Smooth muscle cell (in vitro differentiated cells): ENCODE measurements around the gene FCN1. TPM values are rescaled to one million over a fixed set of nuclear protein-coding genes. Genes with fewer than 3 reads are reported as not detected.

Experiments
- DNase-seq: peaks from one replicate; lab custom pipeline; 2025; ENCODE audit not compliant: unreplicated experiment; lab: John Stamatoyannopoulos, UW
- H2AFZ ChIP-seq: fragments of 200-600 bp; sonication (generic); 2 replicates; pipeline ENCODE4 v1.6.0; 2016; ENCODE audit warnings: antibody characterized with exemption, low read depth, mild to moderate bottlenecking
- H3F3A ChIP-seq: fragments of 200-600 bp; sonication (generic); 2 replicates; pipeline ENCODE4 v1.6.0; 2017; ENCODE audit warnings: antibody characterized with exemption, low read depth
- H3K27ac ChIP-seq: fragments of 200-600 bp; sonication (generic); 2 replicates; pipeline ENCODE4 v1.5.1; 2016; ENCODE audit warnings: low read depth, mild to moderate bottlenecking
- H3K27me3 ChIP-seq: fragments of 200-600 bp; sonication (generic); 2 replicates; pipeline ENCODE4 v1.6.1; 2016; ENCODE audit warnings: low read depth, mild to moderate bottlenecking
- H3K36me3 ChIP-seq: fragments of 200-600 bp; sonication (generic); 2 replicates; pipeline ENCODE4 v1.5.1; 2016; ENCODE audit warnings: low read depth
- H3K4me1 ChIP-seq: fragments of 200-600 bp; sonication (generic); 2 replicates; pipeline ENCODE4 v1.5.1; 2016; ENCODE audit warnings: low read depth
- H3K4me2 ChIP-seq: fragments of 200-600 bp; sonication (generic); 2 replicates; pipeline ENCODE4 v1.6.0; 2016; ENCODE audit warnings: mild to moderate bottlenecking
- H3K4me3 ChIP-seq: fragments of 200-600 bp; sonication (generic); 2 replicates; pipeline ENCODE4 v1.5.1; 2016; ENCODE audit warnings: mild to moderate bottlenecking
- H3K79me2 ChIP-seq: fragments of 200-600 bp; sonication (generic); 2 replicates; pipeline ENCODE4 v1.6.0; 2016; ENCODE audit warnings: low read depth, mild to moderate bottlenecking
- H3K9ac ChIP-seq: fragments of 200-600 bp; sonication (generic); 2 replicates; pipeline ENCODE4 v1.6.0; 2016; ENCODE audit warnings: low read depth
- H3K9me3 ChIP-seq: fragments of 200-600 bp; sonication (generic); replicated peaks from 2 replicates; pipeline ENCODE4 v1.5.1; 2016; ENCODE audit warnings: low read depth
- H4K20me1 ChIP-seq: fragments of 200-600 bp; sonication (generic); 2 replicates; pipeline ENCODE4 v1.6.0; 2016; ENCODE audit warnings: low read depth
- CTCF ChIP-seq: fragments of 200-600 bp; sonication (generic); IDR thresholded peaks from 2 replicates; pipeline ENCODE4 v1.5.1; 2017; ENCODE audit warnings: borderline replicate concordance, mild to moderate bottlenecking, antibody characterized with exemption; ENCODE audit not compliant: insufficient read depth, poor library complexity, severe bottlenecking
- WGBS: methylation state at CpG from one replicate; pipeline ENCODE4 v1.1.7; 2016; ENCODE audit warnings: low lambda C conversion rate; 5-methylcytosine and 5-hydroxymethylcytosine counted together
- polyA plus RNA-seq: library from polyadenylated mRNA; unstranded; fragments of >200 nt; fragmentation: Nextera tagmentation; extraction: Ambion mirVana; gene quantifications from 2 replicates; pipeline ENCODE4 v1.2.1, GENCODE V29; 2016
- total RNA-seq: library from RNA; depleted of rRNA; stranded (reverse); fragments of >200 nt; gene quantifications from 2 replicates; pipeline ENCODE4 v1.2.3, GENCODE V29; 2014

Gene FCN1
- total and polyA plus RNA-seq, 2 experiments from 2014 or later = 0.13 TPM; not detected in 1

GRCh38 chr9:134885001-134885678 is 32.6 kb downstream of the FCN1 start:
- no peaks in the 10 kb centered on the region for H4K20me1 ChIP-seq
- H3K9ac ChIP-seq = no peak overlapping the region
- no peaks in the 10 kb centered on the region for H3K4me1 ChIP-seq
- H3K9me3 ChIP-seq = no peaks in the 10 kb centered on the region
- H3K4me3 ChIP-seq = no peak overlapping the region
- H3F3A ChIP-seq = no peaks in the 10 kb centered on the region
- no peak for DNase-seq
- 95% methylated on average over 22 of the region's 22 CpGs for WGBS
- TF ChIP-seq CTCF = no peak
- no peak overlapping the region for H2AFZ ChIP-seq
- no peaks in the 10 kb centered on the region for H3K27me3 ChIP-seq
- no peak overlapping the region for H3K4me2 ChIP-seq
- H3K36me3 ChIP-seq = no peaks in the 10 kb centered on the region
- H3K79me2 ChIP-seq = no peaks in the 10 kb centered on the region
- no peak overlapping the region for H3K27ac ChIP-seq

- WGBS = 97% methylated on average over 8 of the region's 8 CpGs
- no peaks in the 10 kb centered on the region for H4K20me1 ChIP-seq
- no peak for TF ChIP-seq CTCF
- H3K27ac ChIP-seq = no peak overlapping the region
- no peaks in the 10 kb centered on the region for H3K36me3 ChIP-seq
- no peak overlapping the region for H3K4me2 ChIP-seq
- H3K79me2 ChIP-seq = no peaks in the 10 kb centered on the region
- no peaks in the 10 kb centered on the region for H3K4me1 ChIP-seq
- H2AFZ ChIP-seq = no peak overlapping the region
- no peak overlapping the region for H3K9ac ChIP-seq
- no peaks in the 10 kb centered on the region for H3K27me3 ChIP-seq
- DNase-seq = no peak
- no peaks in the 10 kb centered on the region for H3K9me3 ChIP-seq
- no peaks in the 10 kb centered on the region for H3F3A ChIP-seq
- no peak overlapping the region for H3K4me3 ChIP-seq
These were observed 33.2 kb downstream of the FCN1 start for GRCh38 chr9:134884492-134884891.

DNA sequence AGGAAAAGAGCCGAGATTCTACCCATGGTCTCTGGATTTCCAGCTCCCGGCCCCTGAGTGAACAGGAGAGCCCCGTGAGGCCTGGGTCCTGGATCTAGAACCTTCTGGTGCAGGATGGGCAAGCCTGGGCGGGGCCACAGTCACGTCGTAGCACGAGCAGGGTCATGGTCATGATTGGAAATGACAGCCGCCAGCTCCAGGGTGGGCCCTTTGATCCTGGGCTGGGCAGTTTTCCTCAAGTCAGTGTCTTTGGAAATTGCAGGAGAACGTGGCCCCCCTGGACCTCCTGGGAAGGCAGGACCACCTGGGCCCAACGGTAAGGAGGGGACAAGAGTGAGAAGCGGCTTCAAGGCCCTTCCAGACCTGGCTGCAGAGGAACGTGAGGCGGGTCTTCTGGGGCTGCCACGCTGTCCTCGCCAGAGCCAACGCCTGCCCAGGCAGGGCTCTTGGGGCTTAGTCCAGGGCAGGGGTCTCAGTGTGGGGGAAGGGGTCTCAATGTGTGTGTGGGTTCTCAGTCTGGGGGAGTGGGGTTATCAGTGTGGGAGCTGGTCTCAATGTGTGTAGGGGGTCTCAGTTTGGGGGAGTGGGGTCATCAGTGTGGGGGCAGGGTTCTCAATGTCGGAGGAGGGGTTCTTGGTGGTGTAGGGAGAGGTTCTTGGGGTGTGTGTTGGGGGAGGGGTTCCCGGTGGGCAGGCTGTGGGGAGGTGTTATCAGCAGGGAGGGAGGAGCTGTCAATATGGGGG is 34.5 kb downstream of the FCN1 start:
- no peaks in the 10 kb centered on the region for H3K36me3 ChIP-seq
- H3K9ac ChIP-seq = no peak overlapping the region
- TF ChIP-seq CTCF = no peak
- H3F3A ChIP-seq = no peaks in the 10 kb centered on the region
- no peaks in the 10 kb centered on the region for H4K20me1 ChIP-seq
- WGBS = 94% methylated on average over 16 of the region's 18 CpGs
- no peak overlapping the region for H3K27ac ChIP-seq
- no peak overlapping the region for H2AFZ ChIP-seq
- H3K27me3 ChIP-seq = no peaks in the 10 kb centered on the region
- DNase-seq = no peak
- no peak overlapping the region for H3K4me2 ChIP-seq
- H3K4me3 ChIP-seq = no peak overlapping the region
- no peaks in the 10 kb centered on the region for H3K4me1 ChIP-seq
- no peaks in the 10 kb centered on the region for H3K9me3 ChIP-seq
- H3K79me2 ChIP-seq = no peaks in the 10 kb centered on the region
